GM19351 (cell line): ENCODE results near the gene PPP1R2B.

Experiments used
- ATAC-seq: cut with Tn5 transposase; IDR thresholded peaks from one replicate; pipeline ENCODE4 v1.9.1; 2021; ENCODE audit warnings: mild to moderate bottlenecking, moderate library complexity; ENCODE audit not compliant: unreplicated experiment

PPP1R2B gene

GRCh38 chr5:156871212-156871611 lies 21.1 kb downstream of the PPP1R2B start:
- no peak for ATAC-seq

DNA sequence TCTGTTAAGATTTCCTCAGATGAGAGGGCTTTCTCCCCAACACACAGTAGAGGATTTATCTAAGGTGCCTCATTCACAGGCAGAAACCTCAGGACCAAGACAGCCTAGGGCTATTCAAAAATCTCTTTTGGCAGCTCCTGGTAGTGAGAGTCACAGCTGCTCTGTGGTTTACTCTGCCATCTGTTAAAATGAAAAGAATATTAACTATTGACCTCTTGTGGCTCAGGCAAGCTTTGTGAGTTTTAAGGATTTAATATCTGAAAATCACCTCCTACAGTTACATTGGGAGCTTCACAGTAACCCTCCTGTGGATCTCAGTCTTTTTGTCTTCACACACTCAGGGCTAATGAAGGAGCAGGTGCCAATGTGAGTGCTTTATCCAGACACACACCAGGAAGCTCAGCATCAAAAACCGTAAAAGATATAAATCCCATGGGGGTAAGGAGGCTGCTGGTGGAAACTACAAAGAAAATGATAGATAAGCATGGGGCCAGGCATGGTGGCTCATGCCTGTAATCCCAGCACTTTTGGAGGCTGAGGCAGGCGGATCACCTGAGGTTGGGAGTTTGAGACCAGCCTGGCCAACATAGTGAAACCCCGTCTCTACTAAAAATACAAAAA lies 29.7 kb downstream of the PPP1R2B start:
- peak; percentile 88 for ATAC-seq

DNA sequence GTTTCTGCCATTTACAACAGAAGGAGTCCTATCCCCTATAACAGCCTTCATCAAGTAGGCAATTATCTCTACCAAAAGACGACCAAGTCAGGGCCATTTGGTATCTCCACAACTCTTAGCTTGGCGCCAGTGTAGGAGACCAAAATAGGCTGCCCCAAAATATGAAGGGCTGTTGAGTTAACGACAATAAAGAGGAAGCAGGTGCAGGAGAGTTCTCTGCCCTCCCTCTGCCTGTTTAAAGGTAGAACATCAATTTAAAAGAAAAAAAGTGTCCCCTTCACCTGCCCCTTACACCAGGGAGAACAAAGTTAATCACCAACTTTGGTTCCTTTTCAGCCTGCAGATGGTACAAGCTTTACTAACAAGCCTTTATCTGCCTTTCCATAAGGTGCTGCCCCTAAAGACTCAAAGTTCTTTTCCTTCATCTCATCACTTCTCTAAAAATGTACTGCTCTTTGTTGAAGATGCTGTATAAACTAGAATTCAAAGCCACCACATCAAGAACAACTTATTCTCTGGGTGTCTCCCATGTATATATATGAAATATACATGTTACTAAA lies 33.3 kb downstream of the PPP1R2B start:
- peak; percentile 40 for ATAC-seq

DNA sequence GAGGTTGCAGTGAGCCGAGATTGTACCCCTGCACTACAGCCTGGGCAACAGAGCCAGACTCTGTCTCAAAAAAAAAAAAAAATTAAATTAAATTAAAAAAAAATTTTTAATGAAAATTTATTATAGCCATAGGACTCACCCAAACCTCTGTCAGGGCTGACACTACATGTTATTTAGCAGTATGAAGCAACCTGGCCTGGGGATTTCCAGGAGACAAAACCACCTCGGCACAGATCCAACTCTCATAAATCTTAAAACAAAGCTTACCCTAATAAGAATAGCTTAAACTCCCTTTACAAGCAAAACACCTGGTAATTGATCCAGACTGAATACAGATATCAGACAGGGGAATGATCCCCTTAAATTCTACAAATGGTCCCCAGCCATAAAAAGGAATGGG lies 38.4 kb downstream of the PPP1R2B start:
- peak; percentile 54 for ATAC-seq

DNA sequence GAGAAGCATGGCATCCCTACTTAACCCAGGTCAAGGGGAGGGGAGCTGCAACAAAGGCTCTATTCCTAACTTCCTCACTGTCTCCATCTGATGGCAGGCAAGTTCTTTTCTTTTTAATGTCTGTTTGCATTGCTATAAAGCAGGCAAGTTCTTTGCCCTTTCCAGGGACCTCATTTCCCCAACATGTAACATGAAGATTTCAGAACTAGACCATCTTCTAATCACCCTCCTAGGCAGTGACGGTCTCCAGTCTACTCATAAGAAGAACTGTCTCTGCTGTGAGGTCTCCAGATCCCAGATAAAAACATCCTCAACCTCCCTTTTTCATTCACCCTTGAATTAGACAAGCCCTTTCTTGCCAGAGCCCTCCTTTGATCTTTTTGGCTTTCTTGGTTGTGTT lies 42.1 kb downstream of the PPP1R2B start:
- ATAC-seq, result no peak

GRCh38 chr5:156892864-156893263 lies 42.8 kb downstream of the PPP1R2B start:
- ATAC-seq, result no peak

GRCh38 chr5:156893517-156893916 lies 43.4 kb downstream of the PPP1R2B start:
- ATAC-seq, result peak; percentile 64

DNA sequence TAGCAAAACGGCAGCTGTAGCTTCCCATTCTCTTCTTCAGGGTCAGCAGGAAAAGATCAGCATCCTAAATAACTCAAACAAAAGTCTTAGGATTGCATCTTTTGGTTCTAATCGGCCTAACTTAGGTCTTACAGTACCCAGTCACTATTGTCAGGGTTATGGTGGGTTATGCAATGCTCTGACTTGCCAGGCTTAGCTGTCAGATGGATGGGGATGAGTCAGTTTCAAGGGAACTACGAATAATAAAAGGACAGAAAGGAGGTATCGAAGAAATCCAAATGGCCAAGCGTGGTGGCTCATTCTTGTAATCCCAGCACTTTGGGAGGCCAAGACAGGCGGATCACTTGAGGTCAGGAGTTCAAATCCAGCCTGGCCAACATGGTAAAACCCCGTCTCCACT lies 46.5 kb downstream of the PPP1R2B start:
- ATAC-seq, result no peak
